ENCODE measurements around the gene PIN4.
"Not testable (repeated sequence)": the region's sequence is repeated elsewhere in the genome, so short reads cannot be mapped to it uniquely, and the experiment has no call there.

PIN4 gene

GRCh38 chrX:72203421-72203820 lies 21.9 kb downstream of the PIN4 start:
- TF ChIP-seq, protein P1, sequence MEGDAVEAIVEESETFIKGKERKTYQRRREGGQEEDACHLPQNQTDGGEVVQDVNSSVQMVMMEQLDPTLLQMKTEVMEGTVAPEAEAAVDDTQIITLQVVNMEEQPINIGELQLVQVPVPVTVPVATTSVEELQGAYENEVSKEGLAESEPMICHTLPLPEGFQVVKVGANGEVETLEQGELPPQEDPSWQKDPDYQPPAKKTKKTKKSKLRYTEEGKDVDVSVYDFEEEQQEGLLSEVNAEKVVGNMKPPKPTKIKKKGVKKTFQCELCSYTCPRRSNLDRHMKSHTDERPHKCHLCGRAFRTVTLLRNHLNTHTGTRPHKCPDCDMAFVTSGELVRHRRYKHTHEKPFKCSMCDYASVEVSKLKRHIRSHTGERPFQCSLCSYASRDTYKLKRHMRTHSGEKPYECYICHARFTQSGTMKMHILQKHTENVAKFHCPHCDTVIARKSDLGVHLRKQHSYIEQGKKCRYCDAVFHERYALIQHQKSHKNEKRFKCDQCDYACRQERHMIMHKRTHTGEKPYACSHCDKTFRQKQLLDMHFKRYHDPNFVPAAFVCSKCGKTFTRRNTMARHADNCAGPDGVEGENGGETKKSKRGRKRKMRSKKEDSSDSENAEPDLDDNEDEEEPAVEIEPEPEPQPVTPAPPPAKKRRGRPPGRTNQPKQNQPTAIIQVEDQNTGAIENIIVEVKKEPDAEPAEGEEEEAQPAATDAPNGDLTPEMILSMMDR (conservative IDR thresholded peaks at IDR 0.05) = no peak

GRCh38 chrX:72205706-72206105 lies 24.1 kb downstream of the PIN4 start:
- TF ChIP-seq, protein P1 (conservative IDR thresholded peaks at IDR 0.05) = no peak
- no peak overlapping the region for H3K27ac ChIP-seq

More at GRCh38 chrX:72203421-72203820, 21.9 kb downstream of the PIN4 start:
- no peak overlapping the region for H3K27ac ChIP-seq

GRCh38 chrX:72207366-72207765 lies 25.8 kb downstream of the PIN4 start:
- TF ChIP-seq, protein P1 (conservative IDR thresholded peaks at IDR 0.05) = no peak
- H3K27ac ChIP-seq = no peak overlapping the region

DNA sequence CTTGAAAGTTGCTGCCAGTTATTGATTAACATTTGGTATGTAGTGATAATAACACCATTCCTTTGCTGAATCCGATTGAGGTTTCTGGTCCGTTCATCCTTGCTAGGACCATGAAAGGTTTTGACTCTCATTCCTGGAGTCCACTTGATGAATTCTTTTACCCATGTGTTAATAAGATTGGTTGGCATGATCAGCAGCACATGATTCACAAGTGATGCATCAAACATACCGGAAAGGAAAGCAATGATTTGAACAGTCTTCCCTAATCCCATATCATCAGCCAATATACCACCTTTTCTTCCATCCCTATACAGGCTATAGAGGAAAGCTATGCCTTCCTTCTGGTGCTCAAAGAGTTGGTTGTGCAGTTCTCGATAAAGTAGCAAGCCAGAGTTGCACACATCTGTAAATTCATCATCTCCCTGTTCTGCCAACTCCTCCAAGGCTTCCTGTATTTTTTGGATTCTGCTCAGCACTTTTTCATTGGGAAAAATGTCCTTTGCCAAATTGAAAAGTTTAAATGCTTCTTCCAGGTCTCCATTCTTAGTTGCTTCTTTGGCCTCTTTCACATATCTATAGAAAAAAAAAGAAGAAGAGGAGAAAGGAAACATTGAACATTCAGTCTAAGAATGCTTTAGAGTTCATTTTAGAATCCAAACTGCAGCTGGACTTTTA lies 26.7 kb downstream of the PIN4 start:
- TF ChIP-seq, protein P1 (conservative IDR thresholded peaks at IDR 0.05) = no peak
- no peak overlapping the region for H3K27ac ChIP-seq

GRCh38 chrX:72216973-72217372 lies 35.4 kb downstream of the PIN4 start:
- TF ChIP-seq, protein P1 (conservative IDR thresholded peaks at IDR 0.05) = no peak

GRCh38 chrX:72220375-72220774 lies 38.8 kb downstream of the PIN4 start:
- not testable (repeated sequence) for H3K27ac ChIP-seq

More at GRCh38 chrX:72216973-72217372, 35.4 kb downstream of the PIN4 start:
- H3K27ac ChIP-seq = peak overlapping the region; percentile 59

GRCh38 chrX:72230290-72230689 lies 48.7 kb downstream of the PIN4 start:
- TF ChIP-seq, protein P1 (conservative IDR thresholded peaks at IDR 0.05) = no peak
- no peak overlapping the region for H3K27ac ChIP-seq

- H3K27ac ChIP-seq = no peak overlapping the region
- TF ChIP-seq, protein P1 (conservative IDR thresholded peaks at IDR 0.05) = no peak
Measured at GRCh38 chrX:72236841-72237240, 55.3 kb downstream of the PIN4 start.
